ENCODE data around the gene NAALADL2.

NAALADL2 gene

DNA sequence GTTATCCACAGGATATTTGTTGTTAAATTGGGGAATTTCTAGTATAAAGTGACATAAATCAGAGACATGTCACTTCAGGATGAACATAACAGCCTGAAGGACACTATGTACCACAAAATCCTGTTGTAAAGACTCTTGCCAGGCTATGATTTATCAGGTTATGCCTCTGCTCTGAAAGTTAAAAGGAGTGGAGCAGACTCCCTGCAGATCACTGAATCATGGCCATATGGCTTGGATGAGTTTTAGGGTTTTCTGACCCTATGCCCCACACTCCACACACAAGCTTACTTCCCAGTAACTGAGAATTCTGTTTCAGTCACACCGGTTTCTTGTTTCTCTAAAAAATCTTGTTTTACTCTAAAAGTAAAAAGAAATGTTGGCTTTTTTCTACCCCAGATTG, 869.4 kb downstream of the NAALADL2 start:
- in situ Hi-C loops (cut with HindIII; ENCODE audit: low pct_ligation_motif_present, low sequenced_read_pairs) = no loop called here
- TF ChIP-seq, protein P1, sequence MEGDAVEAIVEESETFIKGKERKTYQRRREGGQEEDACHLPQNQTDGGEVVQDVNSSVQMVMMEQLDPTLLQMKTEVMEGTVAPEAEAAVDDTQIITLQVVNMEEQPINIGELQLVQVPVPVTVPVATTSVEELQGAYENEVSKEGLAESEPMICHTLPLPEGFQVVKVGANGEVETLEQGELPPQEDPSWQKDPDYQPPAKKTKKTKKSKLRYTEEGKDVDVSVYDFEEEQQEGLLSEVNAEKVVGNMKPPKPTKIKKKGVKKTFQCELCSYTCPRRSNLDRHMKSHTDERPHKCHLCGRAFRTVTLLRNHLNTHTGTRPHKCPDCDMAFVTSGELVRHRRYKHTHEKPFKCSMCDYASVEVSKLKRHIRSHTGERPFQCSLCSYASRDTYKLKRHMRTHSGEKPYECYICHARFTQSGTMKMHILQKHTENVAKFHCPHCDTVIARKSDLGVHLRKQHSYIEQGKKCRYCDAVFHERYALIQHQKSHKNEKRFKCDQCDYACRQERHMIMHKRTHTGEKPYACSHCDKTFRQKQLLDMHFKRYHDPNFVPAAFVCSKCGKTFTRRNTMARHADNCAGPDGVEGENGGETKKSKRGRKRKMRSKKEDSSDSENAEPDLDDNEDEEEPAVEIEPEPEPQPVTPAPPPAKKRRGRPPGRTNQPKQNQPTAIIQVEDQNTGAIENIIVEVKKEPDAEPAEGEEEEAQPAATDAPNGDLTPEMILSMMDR (IDR thresholded peaks at IDR 0.05; ENCODE audit: low read depth, low read length, missing control alignments) = no peak
- DNase-seq = no peak

DNA sequence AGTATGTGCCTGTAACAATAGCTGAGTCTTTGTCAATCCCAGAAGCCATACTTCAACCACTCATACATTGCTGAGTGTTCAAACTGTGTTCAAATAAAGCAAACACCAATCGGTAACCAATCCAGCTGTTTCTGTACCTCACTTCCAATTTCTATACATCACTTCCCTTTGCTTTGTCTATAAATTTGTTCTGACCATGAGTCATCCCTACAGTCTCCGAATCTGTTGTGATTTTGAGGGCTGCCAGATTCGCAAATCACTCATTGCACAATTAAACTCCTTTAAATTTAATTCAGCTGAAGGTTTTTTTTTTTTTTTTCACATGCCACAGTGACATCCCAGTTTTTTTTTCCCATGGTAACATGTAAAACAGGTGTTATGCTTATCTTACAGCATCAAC, 870.3 kb downstream of the NAALADL2 start:
- TF ChIP-seq, protein P1 (IDR thresholded peaks at IDR 0.05; ENCODE audit: low read depth, low read length, missing control alignments) = no peak
- H3K27me3 ChIP-seq (replicated peaks) = no peaks in the 10 kb centered on the region
- H3K4me3 ChIP-seq (ENCODE audit: low read depth, low read length) = no peak overlapping the region
- H3K27ac ChIP-seq = no peak overlapping the region
- in situ Hi-C loops (cut with HindIII; ENCODE audit: low pct_ligation_motif_present, low sequenced_read_pairs) = no loop called here
- DNase-seq = no peak
- H3K36me3 ChIP-seq (replicated peaks) = no peaks in the 10 kb centered on the region

More for the DNA sequence above, 869.4 kb downstream of the NAALADL2 start:
- Histone ChIP-seq H3K27me3 (replicated peaks) (no peaks in the 10 kb centered on the region), H3K4me3 (ENCODE audit: low read depth, low read length) (no peak overlapping the region), H3K27ac (no peak overlapping the region), H3K36me3 (replicated peaks) (no peaks in the 10 kb centered on the region)

DNA sequence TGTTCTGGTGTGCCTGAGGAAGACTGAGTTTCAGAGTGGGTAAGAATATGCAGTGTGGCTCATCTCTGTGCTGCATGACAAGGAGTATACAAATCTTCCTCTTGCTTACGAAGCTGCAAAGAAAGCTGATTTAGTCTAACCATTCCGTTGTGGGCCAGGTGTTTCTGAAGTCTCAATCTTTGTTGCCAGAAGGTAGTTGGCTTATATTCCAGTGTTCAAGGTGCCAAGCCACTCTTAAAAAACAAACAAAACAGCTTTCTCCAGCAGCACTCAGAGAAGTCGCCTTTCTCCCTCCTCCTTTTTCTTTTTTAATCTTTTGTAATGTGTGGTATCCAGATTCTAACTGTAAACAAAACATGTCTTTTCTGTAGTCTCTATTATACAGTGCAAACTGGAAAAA, 872.4 kb downstream of the NAALADL2 start:
- Histone ChIP-seq H3K36me3 (replicated peaks) (no peaks in the 10 kb centered on the region), H3K27me3 (replicated peaks) (no peaks in the 10 kb centered on the region), H3K4me3 (ENCODE audit: low read depth, low read length) (no peak overlapping the region), H3K27ac (no peak overlapping the region)
- TF ChIP-seq, protein P1 (IDR thresholded peaks at IDR 0.05; ENCODE audit: low read depth, low read length, missing control alignments) = no peak
- in situ Hi-C loops (cut with HindIII; ENCODE audit: low pct_ligation_motif_present, low sequenced_read_pairs) = no loop called here
- no peak for DNase-seq

DNA sequence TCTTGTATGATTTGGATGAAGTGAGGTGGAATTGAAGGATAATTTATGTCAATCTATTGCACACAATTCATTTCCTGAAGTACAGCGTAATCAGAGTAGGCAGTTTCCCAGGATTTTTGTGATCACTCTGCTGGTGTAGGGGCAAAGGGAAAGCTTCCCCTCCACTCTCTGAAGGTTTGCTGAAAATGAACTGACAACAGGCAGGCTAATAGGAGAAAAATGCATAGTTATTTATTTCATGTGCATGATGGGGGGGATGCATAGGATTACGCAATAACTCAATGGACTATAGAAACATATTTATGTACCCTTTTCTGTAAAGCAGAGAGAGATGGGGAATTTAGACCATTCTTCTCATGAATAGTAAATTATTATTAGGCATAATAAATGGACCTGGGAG, 872.9 kb downstream of the NAALADL2 start:
- no peak for DNase-seq
- Histone ChIP-seq H3K36me3 (replicated peaks) (no peaks in the 10 kb centered on the region), H3K27me3 (replicated peaks) (no peaks in the 10 kb centered on the region), H3K27ac (no peak overlapping the region), H3K4me3 (ENCODE audit: low read depth, low read length) (no peak overlapping the region)
- in situ Hi-C loops (cut with HindIII; ENCODE audit: low pct_ligation_motif_present, low sequenced_read_pairs) = no loop called here
- TF ChIP-seq, protein P1 (IDR thresholded peaks at IDR 0.05; ENCODE audit: low read depth, low read length, missing control alignments) = no peak

DNA sequence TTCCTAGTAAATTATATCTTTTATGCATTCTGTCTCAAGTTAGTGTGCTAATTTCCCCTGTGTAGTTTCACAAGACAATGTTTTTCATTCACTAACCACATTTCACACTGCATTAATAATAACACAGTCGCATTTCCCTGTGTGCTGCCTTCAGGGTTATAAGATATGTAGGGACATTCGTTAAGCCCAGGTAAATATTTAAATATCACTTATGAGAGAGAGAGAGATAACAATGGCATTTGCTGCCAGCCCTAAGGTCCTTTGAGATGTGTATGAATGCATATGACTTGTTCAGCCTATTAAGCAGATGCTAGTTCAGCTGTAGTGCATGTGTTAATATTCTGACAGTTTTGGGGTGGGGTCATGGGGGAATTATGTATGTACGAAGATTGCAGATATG, 876.7 kb downstream of the NAALADL2 start:
- in situ Hi-C loops (cut with HindIII; ENCODE audit: low pct_ligation_motif_present, low sequenced_read_pairs) = no loop called here
- DNase-seq = no peak
- TF ChIP-seq, protein P1 (IDR thresholded peaks at IDR 0.05; ENCODE audit: low read depth, low read length, missing control alignments) = no peak
- Histone ChIP-seq H3K27ac (no peak overlapping the region), H3K4me3 (ENCODE audit: low read depth, low read length) (no peak overlapping the region), H3K27me3 (replicated peaks) (no peaks in the 10 kb centered on the region), H3K36me3 (replicated peaks) (no peaks in the 10 kb centered on the region)
